Small intestine (tissue), 7 donors: ENCODE measurements around the gene RASA2. TPM values are rescaled to one million over a fixed set of nuclear protein-coding genes. Genes with fewer than 3 reads are reported as not detected.
"Not testable (repeated sequence)": the region's sequence is repeated elsewhere in the genome, so short reads cannot be mapped to it uniquely, and the experiment has no call there.

Source experiments
- DNase-seq, 2 donors: peaks; one replicate each; pipeline versions ENCODE4 v3.0.0 to v3.0.0-alpha.2; 2013
- FAIRE-seq: peaks from 2 replicates; lab custom pipeline; 2012; peaks lifted over from hg19 to GRCh38; lab: Jason Lieb, UNC
- H3K27ac ChIP-seq, 3 donors: one replicate each; pipeline ENCODE4 v1.5.1; 2013; ENCODE audit warnings: low read length in 2 of 3, mild to moderate bottlenecking in 2 of 3, control low read depth in 1 of 3, inconsistent platforms in 1 of 3, low read depth in 1 of 3, moderate library complexity in 1 of 3
- H3K27me3 ChIP-seq, 3 donors: one replicate each; pipeline ENCODE4 v1.6.1; 2013; ENCODE audit warnings: low read length in 3 of 3, inconsistent platforms in 1 of 3; ENCODE audit not compliant: control insufficient read depth in 3 of 3, insufficient read depth in 3 of 3
- H3K36me3 ChIP-seq, 3 donors: one replicate each; pipeline ENCODE4 v1.6.1; 2013; ENCODE audit warnings: low read length in 3 of 3, inconsistent platforms in 1 of 3, low read depth in 1 of 3, mild to moderate bottlenecking in 1 of 3, moderate library complexity in 1 of 3; ENCODE audit not compliant: control insufficient read depth in 3 of 3, insufficient read depth in 2 of 3
- H3K4me1 ChIP-seq, 3 donors: one replicate each; pipeline ENCODE4 v1.6.1; 2013; ENCODE audit warnings: low read length in 2 of 3, inconsistent platforms in 1 of 3, low read depth in 1 of 3, mild to moderate bottlenecking in 1 of 3, moderate library complexity in 1 of 3; ENCODE audit not compliant: control insufficient read depth in 3 of 3, insufficient read depth in 2 of 3
- H3K4me3 ChIP-seq, 3 donors: one replicate each; pipeline ENCODE4 v1.5.1; 2013; ENCODE audit warnings: low read length in 3 of 3, control low read depth in 1 of 3, inconsistent platforms in 1 of 3, low read depth in 1 of 3, mild to moderate bottlenecking in 1 of 3, moderate library complexity in 1 of 3
- H3K9me3 ChIP-seq, 2 donors: one replicate each; pipeline ENCODE4 v1.6.1; 2013; ENCODE audit warnings: low read depth in 1 of 2, low read length in 1 of 2; ENCODE audit not compliant: control insufficient read depth in 2 of 2, insufficient read depth in 1 of 2
- WGBS, 3 donors: extraction: QIAGEN DNeasy Blood & Tissue Kit; methylation state at CpG; one replicate each; pipeline ENCODE4 v1.1.7; 2013; 5-methylcytosine and 5-hydroxymethylcytosine counted together
- polyA plus RNA-seq, 4 donors: library from polyadenylated mRNA; stranded (reverse) in 3 of 4; unstranded in 1 of 4; fragments of 200-250 nt in 3 of 4; fragments of 120-200 nt in 1 of 4; gene quantifications; one replicate each; pipeline versions ENCODE4 v1.2.1 to v1.2.3, GENCODE V29; 2013
- donor health status: healthy with polysubstance abuse.
- donor health status: control.
- donor health status: control.
- donor health status: Bipolar disorder and iron deficiency.
- donor health status: healthy.

The RASA2 gene
- polyA plus RNA-seq, 4 donors, result 3.8 to 17.1 (median 4.4) TPM

GRCh38 chr3:141462176-141462859 is 24.5 kb upstream of the RASA2 start:
- Histone ChIP-seq H3K9me3 (peaks cover 0 to 4% of the 10 kb centered on the region in 2 donors), H3K4me1 (peaks cover 0 to 8% (median 0%) of the 10 kb centered on the region in 3 donors), H3K4me3 (no peak overlapping the region), H3K36me3 (no peaks in the 10 kb centered on the region), H3K27me3 (no peaks in the 10 kb centered on the region), H3K27ac (no peak overlapping the region)
- WGBS, 3 donors, result 60 to 74% (median 69%) methylated on average over 3 of the region's 3 CpGs
- DNase-seq (no peak), FAIRE-seq (no peak)

GRCh38 chr3:141465221-141465620 is 21.6 kb upstream of the RASA2 start:
- Histone ChIP-seq H3K4me3 (no peak overlapping the region), H3K4me1 (no peaks in the 10 kb centered on the region), H3K9me3 (peaks cover 0 to 4% of the 10 kb centered on the region in 2 donors), H3K27ac (no peak overlapping the region), H3K36me3 (no peaks in the 10 kb centered on the region), H3K27me3 (no peaks in the 10 kb centered on the region)
- DNase-seq, result no peak
- WGBS, 3 donors, result 76 to 77% (median 76%) methylated on average over 2 of the region's 2 CpGs
- FAIRE-seq, result no peak

- no peak for FAIRE-seq
- Histone ChIP-seq H3K4me1 (no peaks in the 10 kb centered on the region), H3K4me3 (no peak overlapping the region), H3K27ac (no peak overlapping the region), H3K36me3 (no peaks in the 10 kb centered on the region), H3K27me3 (no peaks in the 10 kb centered on the region), H3K9me3 (peaks cover 0 to 4% of the 10 kb centered on the region in 2 donors)
- no peak for DNase-seq
- WGBS, 3 donors, result 81 to 93% (median 85%) methylated on average over 3 of the region's 3 CpGs
These were observed 20.1 kb upstream of the RASA2 start for GRCh38 chr3:141466633-141467169.

DNA sequence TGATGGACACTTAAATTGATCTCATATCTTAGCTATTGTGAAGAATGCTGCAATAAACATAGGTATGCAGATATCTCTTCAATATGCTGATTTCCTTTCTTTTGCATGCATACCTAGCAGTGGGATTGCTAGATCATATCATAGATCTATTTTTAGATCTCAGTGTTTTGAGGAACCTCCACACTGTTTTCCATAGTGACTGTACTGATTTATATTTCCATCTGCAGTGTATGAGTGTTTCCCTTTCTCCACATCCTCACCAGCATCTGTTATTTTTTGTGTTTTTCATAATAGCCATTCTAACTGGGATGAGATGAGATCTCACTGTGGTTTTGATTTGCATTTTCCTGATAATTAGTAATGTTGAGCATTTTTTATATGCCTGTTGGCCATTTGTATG is 17.1 kb upstream of the RASA2 start:
- no peaks in the 10 kb centered on the region for H3K4me1 ChIP-seq
- H3K9me3 ChIP-seq, result no peaks in the 10 kb centered on the region
- no peaks in the 10 kb centered on the region for H3K27me3 ChIP-seq
- no peaks in the 10 kb centered on the region for H3K36me3 ChIP-seq
- H3K27ac ChIP-seq, result no peak overlapping the region
- no peak overlapping the region for H3K4me3 ChIP-seq
- FAIRE-seq (no peak), DNase-seq (no peak)

DNA sequence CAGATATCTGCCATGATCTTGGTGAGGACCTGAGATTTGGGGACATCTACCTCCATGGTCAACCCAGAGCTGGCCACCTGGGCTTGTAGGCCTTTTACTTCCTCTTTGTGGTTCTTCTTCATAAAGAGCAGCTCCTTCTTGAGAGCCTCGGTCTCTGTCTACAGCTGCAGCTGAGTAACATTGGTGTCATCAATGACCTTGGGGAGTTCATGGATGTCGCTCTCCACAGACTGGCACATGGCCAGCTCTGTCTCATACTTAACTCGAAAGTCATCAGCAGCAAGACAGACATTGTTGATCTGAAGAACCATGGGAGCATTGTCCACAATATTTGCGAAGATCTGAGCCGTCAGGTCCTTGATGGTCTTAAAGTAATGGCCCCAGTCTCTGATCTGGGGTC is 15.7 kb upstream of the RASA2 start:
- H3K36me3 ChIP-seq, result no peaks in the 10 kb centered on the region
- no peaks in the 10 kb centered on the region for H3K4me1 ChIP-seq
- no peak for FAIRE-seq
- DNase-seq, result no peak
- H3K4me3 ChIP-seq, result no peak overlapping the region
- H3K9me3 ChIP-seq, result no peaks in the 10 kb centered on the region
- no peaks in the 10 kb centered on the region for H3K27me3 ChIP-seq
- 85 to 98% (median 94%) methylated on average over 5 of the region's 5 CpGs for WGBS, 3 donors
- H3K27ac ChIP-seq, result no peak overlapping the region

GRCh38 chr3:141476033-141476432 is 10.8 kb upstream of the RASA2 start:
- WGBS, 3 donors, result 78 to 91% (median 84%) methylated on average over 2 of the region's 2 CpGs
- Histone ChIP-seq H3K9me3 (no peaks in the 10 kb centered on the region), H3K4me1 (no peaks in the 10 kb centered on the region), H3K36me3 (no peaks in the 10 kb centered on the region), H3K27ac (no peak overlapping the region), H3K4me3 (no peak overlapping the region), H3K27me3 (no peaks in the 10 kb centered on the region)
- peak in 1 of 2 donors; percentile 54 for DNase-seq
- no peak for FAIRE-seq

DNA sequence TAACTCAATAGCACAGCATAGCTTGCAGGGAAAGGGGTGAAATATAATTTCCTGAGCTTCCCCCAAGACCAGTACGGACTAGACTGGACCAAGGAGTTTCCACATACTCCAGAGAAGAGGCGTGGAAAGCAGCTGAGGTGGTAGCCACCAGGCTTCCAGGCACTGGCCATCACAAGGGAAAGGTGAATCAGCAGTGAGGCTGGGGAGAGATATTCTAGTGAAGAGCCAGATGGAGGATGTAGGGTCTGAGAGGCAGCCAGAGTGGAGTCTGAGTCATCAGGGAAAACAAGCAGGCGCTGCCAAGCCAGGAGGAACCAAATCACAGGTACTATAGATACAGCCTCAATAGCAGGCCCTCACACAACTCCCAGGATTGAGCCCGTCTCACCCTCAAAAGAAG is 9.6 kb upstream of the RASA2 start:
- 84 to 94% (median 90%) methylated on average over 4 of the region's 4 CpGs for WGBS, 3 donors
- H3K27me3 ChIP-seq, result no peaks in the 10 kb centered on the region
- DNase-seq, result no peak
- H3K4me1 ChIP-seq, result no peaks in the 10 kb centered on the region
- no peak overlapping the region for H3K4me3 ChIP-seq
- H3K9me3 ChIP-seq, result no peaks in the 10 kb centered on the region
- no peaks in the 10 kb centered on the region for H3K36me3 ChIP-seq
- H3K27ac ChIP-seq, result no peak overlapping the region
- no peak for FAIRE-seq

DNA sequence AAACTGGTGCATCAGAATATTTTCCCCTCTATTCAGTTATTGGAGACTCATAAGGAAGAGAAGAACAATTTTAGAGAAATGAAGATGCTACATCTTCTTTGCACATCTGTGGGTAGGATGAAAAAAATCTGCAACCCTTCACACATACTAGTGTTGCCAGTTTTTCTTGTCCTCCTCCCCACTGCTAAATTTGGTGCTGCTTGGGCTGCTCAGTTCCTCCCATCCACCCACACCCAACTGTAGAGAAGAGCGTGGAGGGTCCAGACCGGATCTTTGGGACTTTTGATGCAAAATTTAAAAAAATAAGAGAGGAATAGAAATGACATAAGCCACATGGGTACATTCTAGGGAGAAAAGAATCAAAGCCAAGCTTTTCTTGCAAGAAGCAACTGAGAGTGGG is 8.7 kb upstream of the RASA2 start:
- Histone ChIP-seq H3K9me3 (no peaks in the 10 kb centered on the region), H3K4me1 (no peaks in the 10 kb centered on the region), H3K4me3 (no peak overlapping the region), H3K27me3 (no peaks in the 10 kb centered on the region), H3K27ac (no peak overlapping the region), H3K36me3 (no peaks in the 10 kb centered on the region)
- WGBS, 3 donors, result 83 to 98% (median 96%) methylated on average over 2 of the region's 2 CpGs
- DNase-seq (no peak), FAIRE-seq (no peak)

DNA sequence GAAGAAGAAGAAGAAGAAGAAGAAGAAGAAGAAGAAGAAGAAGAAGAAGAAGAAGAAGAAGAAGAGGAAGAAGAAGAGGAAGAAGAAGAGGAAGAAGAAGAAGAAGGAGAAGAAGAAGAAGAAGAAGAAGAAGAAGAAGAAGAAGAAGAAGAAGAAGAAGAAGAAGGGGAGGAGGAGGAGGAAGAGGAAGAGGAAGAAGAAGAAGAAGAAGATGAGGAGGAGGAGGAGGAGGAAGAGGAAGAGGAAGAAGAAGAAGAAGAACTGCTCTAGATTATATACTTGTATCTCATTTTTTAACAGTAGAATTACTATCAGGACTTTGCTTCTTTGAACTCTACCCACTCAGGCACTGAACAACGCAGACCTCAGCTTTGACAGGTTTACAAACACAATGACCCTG is 8.0 kb upstream of the RASA2 start:
- not testable (repeated sequence) for DNase-seq, H3K4me1 ChIP-seq, FAIRE-seq, H3K27ac ChIP-seq, H3K9me3 ChIP-seq, H3K27me3 ChIP-seq, H3K36me3 ChIP-seq, H3K4me3 ChIP-seq
- 76 to 83% (median 81%) methylated on average over 1 of the region's 1 CpG for WGBS, 3 donors
